HepG2 (cell line): ENCODE measurements around the gene TBX15. TPM values are rescaled to one million over a fixed set of nuclear protein-coding genes. Genes with fewer than 3 reads are reported as not detected.

Source experiments
- ATAC-seq: fragments of 200-7000 bp; cut with Tn5 transposase; 3 replicates; pipeline ENCODE4 v1.9.1; 2020; ENCODE audit warnings: mild to moderate bottlenecking, moderate library complexity
- BruUV-seq: library from RNA; stranded (reverse); fragments of 400-500 nt; replicated peaks from 2 replicates; lab custom pipeline; 2021; lab: Mats Ljungman, UMichigan
- CTCF ChIA-PET: fragments of 300-600 bp; formaldehyde crosslinking; extraction: SDS; loops from one replicate; lab custom pipeline; 2021; ENCODE audit warnings: low total read pairs, inconsistent platforms, low intra/inter-chr PET ratio; lab: Yijun Ruan, JAX
- POLR2A ChIA-PET: fragments of 350-600 bp; sonication (Branson Sonifier 250); formaldehyde crosslinking; loops from one replicate; lab custom pipeline; 2020; ENCODE audit warnings: antibody characterized with exemption, inconsistent platforms; lab: Yijun Ruan, JAX
- DNase-seq: peaks from one replicate; pipeline ENCODE4 v3.0.0-alpha.2; 2015; ENCODE audit warnings: low spot score
- FAIRE-seq: peaks from 3 replicates; lab custom pipeline; 2011; peaks lifted over from hg19 to GRCh38; lab: Jason Lieb, UNC
- H2AFZ ChIP-seq: one replicate; pipeline ENCODE4 v1.6.1; 2011; ENCODE audit warnings: low read length, inconsistent platforms
- H3K27ac ChIP-seq: fragments of 300-600 bp; 3 replicates; pipeline ENCODE4 v1.8.0; 2011; ENCODE audit warnings: mixed run types, mild to moderate bottlenecking, mixed read lengths, low read length, inconsistent platforms; ENCODE audit not compliant: insufficient read depth; ENCODE audit errors: extremely low read length
- H3K27me3 ChIP-seq, 2 experiments: fragments of 200-600 bp in 1 of 2; 2 replicates in 1 of 2; 3 replicates in 1 of 2; pipeline versions ENCODE4 v1.6.0 to v1.8.0; 2011; ENCODE audit warnings: low read length in 2 of 2, mild to moderate bottlenecking in 2 of 2, moderate library complexity in 2 of 2, inconsistent platforms in 1 of 2; ENCODE audit not compliant: insufficient read depth in 2 of 2, control insufficient read depth in 1 of 2
- H3K36me3 ChIP-seq, 2 experiments: fragments of 200-600 bp in 1 of 2; replicated peaks in 1 of 2; 2 replicates in 1 of 2; 3 replicates in 1 of 2; pipeline versions ENCODE4 v1.5.1 to v1.8.0; 2011; ENCODE audit warnings: low read length in 2 of 2, inconsistent platforms in 1 of 2; ENCODE audit not compliant: insufficient read depth in 2 of 2, control insufficient read depth in 1 of 2
- H3K4me1 ChIP-seq: 2 replicates; pipeline ENCODE4 v1.5.1; 2012; ENCODE audit warnings: low read length, inconsistent platforms; ENCODE audit not compliant: insufficient read depth
- H3K4me2 ChIP-seq: 2 replicates; pipeline ENCODE4 v1.6.0; 2011; ENCODE audit warnings: low read depth, low read length, inconsistent platforms
- H3K4me3 ChIP-seq, 3 experiments: fragments of 200-600 bp in 1 of 3; sonication (generic), shearing (Covaris generic) in 1 of 3; replicated peaks in 1 of 3; 2 replicates each; pipeline ENCODE4 v1.5.1; 2011 to 2016; ENCODE audit warnings: low read length in 3 of 3, inconsistent platforms in 2 of 3, low read depth in 2 of 3, mild to moderate bottlenecking in 2 of 3, control low read depth in 1 of 3, mixed read lengths in 1 of 3; ENCODE audit not compliant: insufficient read depth in 1 of 3
- H3K79me2 ChIP-seq: one replicate; pipeline ENCODE4 v1.6.1; 2011; ENCODE audit warnings: low read length, inconsistent platforms; ENCODE audit not compliant: insufficient read depth
- H3K9ac ChIP-seq: 2 replicates; pipeline ENCODE4 v1.6.0; 2011; ENCODE audit warnings: mild to moderate bottlenecking, low read depth, low read length, inconsistent platforms; ENCODE audit not compliant: insufficient read depth
- H3K9me3 ChIP-seq: 2 replicates; pipeline ENCODE4 v1.5.1; 2012; ENCODE audit warnings: mild to moderate bottlenecking, low read length
- H4K20me1 ChIP-seq: 2 replicates; pipeline ENCODE4 v1.6.0; 2011; ENCODE audit warnings: inconsistent platforms, mild to moderate bottlenecking, low read length, moderate library complexity; ENCODE audit not compliant: insufficient read depth
- ASH2L ChIP-seq: fragments of 300-600, 200-600 bp; sonication (generic); IDR thresholded peaks from 2 replicates; pipeline ENCODE4 v1.7.0; 2017; ENCODE audit warnings: low read depth, mild to moderate bottlenecking, moderate library complexity, mixed read lengths, low read length; ENCODE audit not compliant: insufficient read length
- BCLAF1 ChIP-seq: fragments of 450-650 bp; IDR thresholded peaks from 2 replicates; pipeline ENCODE4 v1.6.1; 2017; ENCODE audit warnings: mild to moderate bottlenecking
- ETV5 ChIP-seq: IDR thresholded peaks from 2 replicates; pipeline ENCODE4 v1.6.1; 2018; ENCODE audit warnings: missing biosample characterization, missing genetic modification reagents, inconsistent platforms, borderline replicate concordance
- GABPA ChIP-seq, 2 experiments: IDR thresholded peaks; 2 replicates each; pipeline ENCODE4 v1.6.1; 2011 to 2016; ENCODE audit warnings: low read depth in 2 of 2, low read length in 1 of 2, missing biosample characterization in 1 of 2, missing genetic modification characterization in 1 of 2
- HDAC6 ChIP-seq: fragments of 200-600 bp; sonication (generic); IDR thresholded peaks from 2 replicates; pipeline ENCODE4 v1.7.0; 2017; ENCODE audit warnings: mild to moderate bottlenecking, antibody characterized with exemption, low read length, low read depth
- ISL2 ChIP-seq: sonication (generic); formaldehyde crosslinking; IDR thresholded peaks from 2 replicates; pipeline ENCODE4 v1.5.0; 2020; ENCODE audit warnings: missing genetic modification reagents
- RCOR2 ChIP-seq: IDR thresholded peaks from 2 replicates; pipeline ENCODE4 v1.6.1; 2016; ENCODE audit warnings: missing biosample characterization, missing genetic modification reagents
- TBX2 ChIP-seq: sonication (generic); formaldehyde crosslinking; IDR thresholded peaks from 2 replicates; pipeline ENCODE4 v1.5.0; 2020; ENCODE audit warnings: missing genetic modification reagents, mild to moderate bottlenecking, borderline replicate concordance
- ZNF331 ChIP-seq: sonication (generic); formaldehyde crosslinking; IDR thresholded peaks from 2 replicates; pipeline ENCODE4 v1.4.0; 2020; ENCODE audit warnings: missing genetic modification reagents
- ZNF333 ChIP-seq: sonication (generic); formaldehyde crosslinking; IDR thresholded peaks from 2 replicates; pipeline ENCODE4 v1.4.0; 2020; ENCODE audit warnings: mild to moderate bottlenecking, missing genetic modification reagents, borderline replicate concordance
- ZNF800 ChIP-seq: sonication (generic); formaldehyde crosslinking; IDR thresholded peaks from 2 replicates; pipeline ENCODE4 v1.4.0; 2020; ENCODE audit warnings: missing genetic modification reagents
- WGBS: methylation state at CpG from one replicate; pipeline ENCODE4 v1.1.6; 2017; ENCODE audit warnings: low lambda C conversion rate; 5-methylcytosine and 5-hydroxymethylcytosine counted together
- in situ Hi-C: cut with HindIII; loops from 2 replicates; pipeline ENCODE4 v1.10.0; 2017; ENCODE audit warnings: low pct_unique_long_range_greater_than_20kb; ENCODE audit not compliant: extremely low pct_ligation_motif_present
- intact Hi-C: fragments of 100-400 bp; cut with micrococcal nuclease; formaldehyde crosslinking; loops from one replicate; pipeline ENCODE4 v1.10.0; 2022; ENCODE audit not compliant: unreplicated experiment
- polyA plus RNA-seq, 8 experiments: library from polyadenylated mRNA; depleted of rRNA in 3 of 8; stranded (reverse) in 7 of 8; unstranded in 1 of 8; fragments of >200 nt; fragmentation: Illumina TruSeq in 4 of 8; extraction: Trizol in 4 of 8; gene quantifications; 2 replicates each; pipeline versions ENCODE4 v1.2.1 to v1.2.3, GENCODE V29; 2011 to 2016; ENCODE audit warnings: low read depth in 4 of 8, missing spikeins in 1 of 8, mixed read lengths in 1 of 8; ENCODE audit not compliant: insufficient read depth in 1 of 8
- total RNA-seq, 5 experiments: library from RNA; depleted of rRNA; stranded (reverse); fragments of >200 nt; fragmentation: Illumina TruSeq; extraction: Trizol; gene quantifications; 2 replicates each; pipeline ENCODE4 v1.2.3, GENCODE V29; 2016; ENCODE audit warnings: low read depth in 1 of 5

The TBX15 gene
- total and polyA plus RNA-seq, 2 of the 13 experiments (the other 11 are each of a cell fraction or from before 2014, with no cell fraction given), result 0.42 to 1.9 TPM

GRCh38 chr1:118970451-118970850, 17.7 kb downstream of the TBX15 start:
- Histone ChIP-seq H3K9me3 (no peaks in the 10 kb centered on the region), H3K4me3 (no peak overlapping the region), H3K27ac (no peak overlapping the region), H3K27me3 (no peaks in the 10 kb centered on the region), H2AFZ (no peak overlapping the region)
- CTCF ChIA-PET, result no interaction called here
- POLR2A ChIA-PET, result no interaction called here
- no TSS peak for BruUV-seq
- no peak for ATAC-seq
- in situ Hi-C loops, result no loop called here
- no peak for TF ChIP-seq HDAC6
- no peak for TF ChIP-seq ISL2
- no peak for TF ChIP-seq ETV5 (CRISPR knock-in tag)
- TF ChIP-seq, all 625 proteins: peak for 0
- 87% methylated on average over 2 of the region's 2 CpGs for WGBS
- Histone ChIP-seq H3K79me2 (no peaks in the 10 kb centered on the region), H3K4me2 (no peak overlapping the region), H4K20me1 (no peaks in the 10 kb centered on the region), H3K36me3 (no peaks in the 10 kb centered on the region), H3K4me1 (no peaks in the 10 kb centered on the region), H3K9ac (no peak overlapping the region)
- intact Hi-C loops, result no loop called here
- DNase-seq (no peak), FAIRE-seq (no peak)

- Histone ChIP-seq H2AFZ (no peak overlapping the region), H3K4me3 (no peak overlapping the region), H3K27me3 (no peaks in the 10 kb centered on the region), H3K9ac (peak overlapping the region; percentile 45), H4K20me1 (no peaks in the 10 kb centered on the region), H3K9me3 (no peaks in the 10 kb centered on the region), H3K4me2 (peak overlapping the region; percentile 32), H3K27ac (peak overlapping the region; percentile 76), H3K36me3 (no peaks in the 10 kb centered on the region), H3K79me2 (no peaks in the 10 kb centered on the region), H3K4me1 (peaks cover 60% of the 10 kb centered on the region)
- intact Hi-C loops, result loop anchor here (1.0 to 10.0 kb wide), 2 partner anchors 49 to 181 kb away; partner anchors contain the start of gene WARS2
- DNase-seq, result peak; percentile 99
- FAIRE-seq, result peak; percentile 93
- BruUV-seq, result TSS peak; percentile 64
- ChIA-PET POLR2A (interaction anchor here (1.0 to 1.1 kb wide), 3 partner anchors 13 to 65 kb away, joined by 3 to 5 read pairs (median 4); no protein-coding TSS in a partner anchor), CTCF (interaction anchor here (0.9 kb wide), 1 partner anchor 50 kb away, joined by 3 read pairs; no protein-coding TSS in a partner anchor)
- WGBS, result 22% methylated on average over 3 of the region's 3 CpGs
- in situ Hi-C loops, result no loop called here
- ATAC-seq, result peak; percentile 74
- peak; percentile 55; the same call in 1 of the 2 replicates for TF ChIP-seq ZNF800
- peak; percentile 62 for TF ChIP-seq ASH2L
- TF ChIP-seq RCOR2 (CRISPR knock-in tag), result peak; percentile 43; the same call in 1 of the 2 replicates
- peak; percentile 97 for TF ChIP-seq ZNF331 (CRISPR knock-in tag)
- no peak for TF ChIP-seq GABPA (IDR thresholded peaks at IDR 0.05; ENCODE audit: low read depth, low read length)
- no peak for TF ChIP-seq GABPA (CRISPR knock-in tag; IDR thresholded peaks at IDR 0.05; ENCODE audit: low read depth)
- TF ChIP-seq BCLAF1, result no peak
- peak; percentile 88 for TF ChIP-seq TBX2 (CRISPR knock-in tag)
- TF ChIP-seq ZNF333 (CRISPR knock-in tag), result no peak
Observed at GRCh38 chr1:118963456-118964430, 24.4 kb downstream of the TBX15 start.
